PC-3 (cell line): Measurements from ENCODE around the gene VPS52. TPM values are rescaled to one million over a fixed set of nuclear protein-coding genes. Genes with fewer than 3 reads are reported as not detected.

Experiments
- ATAC-seq: fragments of 200-7000 bp; cut with Tn5 transposase; 2 replicates; pipeline ENCODE4 v1.9.1; 2020; ENCODE audit warnings: mild to moderate bottlenecking, moderate library complexity
- BruUV-seq: library from RNA; stranded (reverse); fragments of 400-500 nt; replicated peaks from 2 replicates; lab custom pipeline; 2021; lab: Mats Ljungman, UMichigan
- CTCF ChIA-PET: fragments of 300-600 bp; sonication (Branson Sonifier 250); formaldehyde crosslinking; loops from one replicate; lab custom pipeline; 2022; ENCODE audit warnings: antibody characterized with exemption; lab: Charles Lee
- POLR2A ChIA-PET: fragments of 300-600 bp; sonication (Branson Sonifier 250); formaldehyde crosslinking; loops from one replicate; lab custom pipeline; 2022; ENCODE audit warnings: antibody characterized with exemption; ENCODE audit not compliant: unreplicated experiment; lab: Charles Lee
- DNase-seq: peaks from one replicate; pipeline ENCODE4 v3.0.0-alpha.2; 2015
- H2AFZ ChIP-seq: fragments of 300-600 bp; sonication (generic); 2 replicates; pipeline ENCODE4 v1.6.0; 2016; ENCODE audit warnings: antibody characterized with exemption, low read length
- H3F3A ChIP-seq: fragments of 300-600 bp; sonication (generic); one replicate; pipeline ENCODE4 v1.6.0; 2017; ENCODE audit warnings: antibody characterized with exemption, low read length, control low read depth, mild to moderate bottlenecking; ENCODE audit not compliant: unreplicated experiment
- H3K27ac ChIP-seq: fragments of 300-600 bp; sonication (generic); 2 replicates; pipeline ENCODE4 v1.5.1; 2016; ENCODE audit warnings: mild to moderate bottlenecking, low read length
- H3K27me3 ChIP-seq: fragments of 300-600 bp; sonication (generic); 2 replicates; pipeline ENCODE4 v1.6.1; 2016; ENCODE audit warnings: low read length, mixed read lengths
- H3K36me3 ChIP-seq: fragments of 300-600 bp; sonication (generic); 2 replicates; pipeline ENCODE4 v1.6.1; 2016; ENCODE audit warnings: low read depth, mixed run types, low read length, mixed read lengths
- H3K4me1 ChIP-seq: fragments of 300-600 bp; sonication (generic); 2 replicates; pipeline ENCODE4 v1.5.1; 2016; ENCODE audit warnings: low read length; ENCODE audit not compliant: insufficient read depth
- H3K4me2 ChIP-seq: fragments of 300-600 bp; sonication (generic); 2 replicates; pipeline ENCODE4 v1.6.0; 2016; ENCODE audit warnings: low read length
- H3K4me3 ChIP-seq: fragments of 300-600 bp; sonication (generic); 2 replicates; pipeline ENCODE4 v1.5.1; 2016; ENCODE audit warnings: mild to moderate bottlenecking, low read length, mixed read lengths
- H3K79me2 ChIP-seq: fragments of 300-600 bp; sonication (generic); 2 replicates; pipeline ENCODE4 v1.6.1; 2017; ENCODE audit warnings: low read length, mixed read lengths
- H3K9ac ChIP-seq: fragments of 300-600 bp; sonication (generic); 2 replicates; pipeline ENCODE4 v1.6.0; 2016; ENCODE audit warnings: mild to moderate bottlenecking, low read length
- H3K9me2 ChIP-seq: fragments of 300-600 bp; sonication (generic); replicated peaks from 2 replicates; pipeline ENCODE4 v1.6.1; 2016; ENCODE audit warnings: mixed run types, low read length, mixed read lengths
- H3K9me3 ChIP-seq: fragments of 300-600 bp; sonication (generic); 2 replicates; pipeline ENCODE4 v1.6.1; 2016; ENCODE audit warnings: low read length, mixed read lengths
- H4K20me1 ChIP-seq: fragments of 300-600 bp; sonication (generic); 2 replicates; pipeline ENCODE4 v1.6.1; 2016; ENCODE audit warnings: low read length, mixed read lengths
- CTCF ChIP-seq: fragments of 300-600 bp; sonication (generic); conservative IDR thresholded peaks from 2 replicates; pipeline ENCODE4 v1.5.1; 2017; ENCODE audit warnings: antibody characterized with exemption, low read depth, mild to moderate bottlenecking, low read length
- EZH2 ChIP-seq: fragments of 300-600 bp; sonication (generic); IDR thresholded peaks from one replicate; pipeline ENCODE4 v1.6.1; 2017; ENCODE audit warnings: antibody characterized with exemption, mild to moderate bottlenecking, low read length; ENCODE audit not compliant: unreplicated experiment
- EZH2phosphoT487 ChIP-seq: fragments of 300-600 bp; sonication (generic); IDR thresholded peaks from 2 replicates; pipeline ENCODE4 v1.6.1; 2018; ENCODE audit warnings: mild to moderate bottlenecking, antibody characterized with exemption, low read length, borderline replicate concordance
- intact Hi-C: fragments of 100-400 bp; cut with micrococcal nuclease; formaldehyde crosslinking; loops from 2 replicates; pipeline ENCODE4 v1.9.0; 2023
- total RNA-seq: library from RNA; depleted of rRNA; stranded (reverse); fragments of >200 nt; gene quantifications from 2 replicates; pipeline ENCODE4 v1.2.3, GENCODE V29; 2014

The VPS52 gene
- total RNA-seq, 1 experiment from 2014 or later, result 33.7 TPM

- DNase-seq (no peak), ATAC-seq (no peak)
- H3K27me3 ChIP-seq, result no peaks in the 10 kb centered on the region
- peaks cover 21% of the 10 kb centered on the region for H3K79me2 ChIP-seq
- no peak overlapping the region for H3K9ac ChIP-seq
- H3K4me3 ChIP-seq, result no peak overlapping the region
- H3F3A ChIP-seq, result peaks cover 3% of the 10 kb centered on the region
- ChIA-PET CTCF (no interaction called here), POLR2A (no interaction called here)
- H3K9me3 ChIP-seq, result no peaks in the 10 kb centered on the region
- no peak overlapping the region for H2AFZ ChIP-seq
- H3K36me3 ChIP-seq, result peaks cover 16% of the 10 kb centered on the region; the same call in 1 of the 2 replicates
- no peak overlapping the region for H3K27ac ChIP-seq
- H4K20me1 ChIP-seq, result no peaks in the 10 kb centered on the region
- no peaks in the 10 kb centered on the region for H3K9me2 ChIP-seq
- no peak overlapping the region for H3K4me2 ChIP-seq
- TF ChIP-seq EZH2 (no peak), EZH2phosphoT487 (no peak), CTCF (no peak)
- BruUV-seq, result no TSS peak
- intact Hi-C loops, result loop anchor here (5.0 kb wide), 1 partner anchor 112 kb away; no protein-coding TSS in a partner anchor
- H3K4me1 ChIP-seq, result peaks cover 10% of the 10 kb centered on the region
Observed at GRCh38 chr6:33295621-33296369, 24.1 kb upstream of the VPS52 start.

- Histone ChIP-seq H3K4me3 (no peak overlapping the region), H3K27me3 (no peaks in the 10 kb centered on the region), H3K9ac (no peak overlapping the region), H3F3A (no peaks in the 10 kb centered on the region), H3K9me3 (no peaks in the 10 kb centered on the region), H3K9me2 (no peaks in the 10 kb centered on the region), H3K4me1 (peaks cover 16% of the 10 kb centered on the region), H3K79me2 (peaks cover 34% of the 10 kb centered on the region), H3K36me3 (peaks cover 16% of the 10 kb centered on the region; the same call in 1 of the 2 replicates), H3K4me2 (no peak overlapping the region), H3K27ac (no peak overlapping the region), H2AFZ (no peak overlapping the region), H4K20me1 (no peaks in the 10 kb centered on the region)
- ATAC-seq (no peak), DNase-seq (no peak)
- no TSS peak for BruUV-seq
- ChIA-PET CTCF (no interaction called here), POLR2A (no interaction called here)
- TF ChIP-seq EZH2phosphoT487 (no peak), CTCF (no peak), EZH2 (no peak)
- intact Hi-C loops, result no loop called here
Observed at GRCh38 chr6:33294086-33294823, 22.6 kb upstream of the VPS52 start.
